Stimulated activated CD4-positive, alpha-beta T cell treated with anti-CD3 and anti-CD28 coated beads, TNF-alpha, amount 100 ng/mL, for 4 hours (primary cell): Measurements from ENCODE around the gene THUMPD1.
"Not testable (repeated sequence)": the region's sequence is repeated elsewhere in the genome, so short reads cannot be mapped to it uniquely, and the experiment has no call there.

Source experiments
- DNase-seq, 3 experiments: peaks; one replicate each; pipeline ENCODE4 v3.0.0-alpha.2; 2020; ENCODE audit warnings: low read depth in 3 of 3

THUMPD1 gene

GRCh38 chr16:20747030-20747816 lies 5.6 kb upstream of the THUMPD1 start:
- no peak for DNase-seq

- DNase-seq = no peak
These were observed 4.8 kb upstream of the THUMPD1 start for GRCh38 chr16:20746461-20746860.

DNA sequence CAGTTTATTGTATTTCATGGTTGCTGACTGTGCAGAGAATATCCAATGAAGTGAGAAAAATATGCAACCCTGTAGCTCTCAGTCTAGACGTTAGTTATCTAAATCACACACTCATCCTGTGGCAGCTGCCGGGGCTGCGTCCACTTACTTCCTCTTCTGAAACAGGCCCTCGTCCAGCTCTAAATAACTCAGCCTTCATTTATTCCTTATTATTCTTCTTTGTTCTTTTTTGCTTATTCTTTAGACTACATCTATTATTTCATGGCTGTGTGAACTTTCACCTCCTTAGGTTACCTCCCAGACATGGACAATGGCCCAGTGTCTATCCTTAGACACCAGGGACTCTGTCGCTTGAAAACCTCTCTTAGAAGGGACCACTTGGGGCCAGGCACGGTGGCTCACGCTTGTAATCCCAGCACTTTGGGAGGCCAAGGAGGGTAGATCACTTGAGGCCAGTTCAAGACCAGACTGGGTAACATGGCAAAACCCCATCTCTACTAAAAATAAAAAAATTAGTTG lies 3.4 kb upstream of the THUMPD1 start:
- no peak for DNase-seq

DNA sequence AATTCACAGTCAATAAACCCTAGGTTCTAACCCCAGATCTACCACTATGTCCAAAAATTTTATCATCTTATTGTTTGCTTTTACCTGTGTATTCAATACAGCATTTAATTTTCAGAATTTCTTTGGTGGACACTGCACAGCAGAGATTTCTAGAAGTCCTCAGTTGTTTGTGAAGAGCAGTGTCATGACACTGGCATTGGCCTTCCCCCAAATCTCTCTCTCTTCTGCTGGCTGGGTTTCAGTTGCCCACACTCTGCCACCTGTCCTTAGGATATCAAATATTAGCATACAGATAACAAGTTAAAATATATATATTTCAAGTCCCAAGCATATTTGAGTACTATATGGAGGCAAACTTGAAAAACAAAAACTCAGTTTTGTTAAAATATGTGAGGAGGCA lies 2.0 kb upstream of the THUMPD1 start:
- DNase-seq = no peak

DNA sequence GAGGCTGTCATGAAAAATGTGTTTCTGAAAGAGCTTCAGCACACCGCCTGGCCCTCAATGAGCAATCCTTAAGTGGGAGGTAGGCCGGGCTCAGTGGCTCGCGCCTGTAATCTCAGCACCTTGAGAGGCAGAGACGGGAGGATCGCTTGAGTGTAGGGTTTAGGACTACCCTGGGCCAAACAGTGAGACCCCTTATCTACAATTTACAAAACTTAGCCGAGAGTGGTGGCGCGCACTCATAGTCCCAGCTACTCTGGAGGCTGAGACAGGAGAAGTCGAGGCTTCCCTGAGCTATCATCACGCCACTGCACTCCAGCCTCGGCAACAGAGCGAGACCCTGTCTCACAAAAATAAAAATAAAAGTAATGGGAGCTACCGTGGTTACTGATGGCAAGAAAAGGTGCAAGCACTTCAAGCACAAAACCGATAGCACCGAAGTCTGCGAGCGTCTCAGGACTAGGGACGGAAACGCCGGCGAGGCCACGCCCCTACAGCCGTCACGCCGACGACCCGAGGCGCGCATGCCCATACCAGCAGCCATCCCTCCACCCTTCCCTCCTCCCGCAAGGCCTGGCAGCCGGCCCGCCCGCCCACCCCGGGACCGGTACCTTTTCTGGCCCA lies 607 bp downstream of the THUMPD1 start:
- DNase-seq = peak; percentile 81 to 84 (median 82)

DNA sequence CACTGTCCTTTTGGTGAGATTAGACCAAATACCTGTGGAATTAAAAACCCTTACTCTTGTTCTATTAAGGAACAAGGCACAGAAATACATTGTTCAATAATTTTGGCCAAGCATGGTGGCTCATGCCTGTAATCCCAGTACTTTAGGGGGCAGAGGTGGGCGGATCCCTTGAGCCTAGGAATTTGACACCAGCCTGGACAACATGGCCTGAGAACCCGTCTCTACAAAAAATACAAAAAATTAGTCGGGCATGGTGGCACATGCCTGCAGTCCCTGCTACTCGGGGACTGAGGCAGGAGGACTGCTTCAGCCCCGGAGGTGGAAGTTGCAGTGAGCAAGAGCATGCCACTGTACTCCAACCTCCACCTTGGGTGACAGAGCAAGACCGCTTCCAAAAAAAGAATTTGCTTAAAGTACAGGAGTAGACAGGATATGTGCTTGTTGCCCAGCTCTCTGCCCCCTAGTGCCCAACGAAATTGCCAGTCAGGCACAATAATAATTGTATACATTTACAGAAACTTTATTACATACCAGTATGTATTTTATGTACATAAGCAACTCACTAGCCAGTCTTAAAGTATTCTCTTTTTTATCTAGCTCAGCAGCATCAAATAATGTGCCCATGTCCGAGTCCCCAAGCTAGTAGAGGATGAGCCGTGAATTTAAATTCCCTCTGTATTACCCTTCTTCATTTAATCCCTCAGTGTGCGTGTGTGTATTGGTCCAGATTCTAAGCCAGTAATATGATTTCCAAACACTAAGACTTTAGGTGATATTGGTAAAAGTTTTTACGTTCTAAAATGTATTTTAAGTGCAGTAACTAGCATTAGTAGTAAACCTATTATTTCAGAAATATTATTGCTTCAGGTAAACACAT lies 1.4 kb downstream of the THUMPD1 start:
- no peak for DNase-seq

- DNase-seq = no peak
These were observed 6.1 kb downstream of the THUMPD1 start for GRCh38 chr16:20735490-20735889.

GRCh38 chr16:20734782-20735181 lies 6.8 kb downstream of the THUMPD1 start:
- DNase-seq = no peak

DNA sequence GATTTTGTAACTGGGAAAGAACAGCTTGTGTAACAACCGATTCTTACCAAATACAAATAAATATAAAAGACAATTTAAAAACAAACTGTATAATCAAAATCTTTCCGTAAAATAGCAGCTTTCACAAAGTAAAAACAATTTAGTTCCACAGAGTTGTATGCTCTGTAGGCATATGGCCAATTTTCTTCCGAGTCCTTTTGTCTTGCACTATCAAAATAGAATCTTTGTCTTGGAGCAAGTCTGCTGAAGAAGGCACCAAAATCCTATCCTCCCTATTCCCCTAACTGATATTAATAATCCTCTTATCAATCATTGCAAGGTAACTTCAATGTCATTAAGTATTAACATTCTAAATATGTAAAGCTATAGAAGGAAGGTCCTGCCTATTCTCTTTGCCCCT lies 7.6 kb downstream of the THUMPD1 start:
- no peak for DNase-seq

DNA sequence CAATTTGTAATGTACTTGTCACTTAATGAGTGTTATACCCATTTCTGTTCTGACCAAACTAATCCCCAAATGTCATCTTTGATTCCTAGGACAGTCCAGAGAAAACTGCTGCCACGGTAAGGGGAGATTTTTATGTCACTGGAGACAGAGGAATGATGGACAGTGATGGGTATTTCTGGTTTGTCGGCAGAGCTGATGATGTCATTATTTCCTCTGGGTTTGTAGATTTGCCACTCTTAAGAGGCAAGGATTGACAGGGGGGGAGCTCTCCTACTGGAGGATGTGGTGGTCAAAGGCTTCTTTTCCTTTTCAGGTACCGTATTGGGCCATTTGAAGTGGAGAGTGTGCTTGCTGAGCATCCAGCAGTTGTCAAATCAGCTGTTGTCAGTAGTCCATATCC lies 12.5 kb downstream of the THUMPD1 start:
- DNase-seq = no peak

DNA sequence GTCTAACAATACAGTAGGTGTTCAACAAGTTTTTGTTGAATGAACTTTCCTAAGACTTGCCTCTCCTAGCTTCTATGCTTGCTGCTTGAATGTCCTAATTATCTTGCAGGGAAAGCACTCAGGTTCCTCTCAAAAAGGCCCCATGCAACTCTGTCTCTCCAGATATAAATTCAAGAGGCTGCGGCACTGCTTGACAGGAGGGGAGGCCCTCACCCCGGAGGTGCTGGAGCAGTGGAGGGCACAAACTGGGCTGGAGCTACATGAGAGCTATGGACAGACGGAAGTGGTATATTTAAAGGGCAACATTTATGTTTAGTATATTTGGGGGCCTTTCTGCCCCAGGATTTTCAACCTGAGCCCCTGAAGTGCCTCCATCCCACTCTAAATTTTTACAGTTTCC lies 14.4 kb downstream of the THUMPD1 start:
- no peak for DNase-seq

DNA sequence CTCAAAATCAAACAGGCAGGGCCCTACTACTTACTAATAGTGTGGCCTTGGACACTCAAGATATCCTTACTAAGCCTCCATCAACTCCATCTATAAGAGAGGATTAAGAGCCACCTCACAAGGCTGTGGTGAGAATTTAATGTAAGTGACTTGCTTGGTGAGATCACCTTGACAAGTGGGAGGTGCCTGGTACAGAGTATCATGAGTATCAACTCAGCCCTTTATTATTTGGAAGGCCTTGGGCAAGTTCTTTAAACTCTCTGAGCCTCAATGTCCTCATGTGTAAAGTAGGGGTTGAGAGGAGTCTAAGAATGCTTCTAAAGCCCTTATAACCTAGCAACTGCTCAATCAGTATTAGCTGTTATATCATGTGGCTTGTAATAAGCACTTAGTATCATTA lies 15.0 kb downstream of the THUMPD1 start:
- DNase-seq = no peak

- no peak for DNase-seq
These were observed 21.4 kb downstream of the THUMPD1 start for GRCh38 chr16:20720251-20720650.

- DNase-seq = not testable (repeated sequence)
These were observed 23.9 kb downstream of the THUMPD1 start for GRCh38 chr16:20717718-20718117.

- DNase-seq = no peak
These were observed 30.2 kb downstream of the THUMPD1 start for GRCh38 chr16:20711277-20711911.

- DNase-seq = not testable (repeated sequence)
These were observed 33.5 kb downstream of the THUMPD1 start for GRCh38 chr16:20708129-20708528.

- DNase-seq = no peak
These were observed 34.2 kb downstream of the THUMPD1 start for GRCh38 chr16:20707461-20707860.

- DNase-seq = not testable (repeated sequence)
These were observed 35.6 kb downstream of the THUMPD1 start for GRCh38 chr16:20705972-20706371.

- DNase-seq = no peak
These were observed 37.3 kb downstream of the THUMPD1 start for GRCh38 chr16:20704281-20704680.

DNA sequence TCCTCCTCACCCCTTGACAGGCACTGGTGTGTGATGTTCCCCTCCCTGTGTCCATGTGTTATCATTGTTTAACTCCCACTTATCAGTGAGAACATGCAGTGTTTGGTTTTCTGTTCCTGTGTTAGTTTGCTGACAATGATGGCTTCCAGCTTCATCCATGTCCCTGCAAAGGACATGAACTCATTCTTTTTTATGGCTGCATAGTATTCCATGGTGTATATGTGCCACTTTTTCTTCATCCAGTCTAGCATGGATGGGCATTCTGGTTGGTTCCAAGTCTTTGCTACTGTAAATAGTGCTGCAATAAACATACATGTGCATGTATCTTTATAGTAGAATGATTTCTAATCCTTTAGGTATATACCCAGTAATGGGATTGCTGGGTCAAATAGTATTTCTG lies 39.9 kb downstream of the THUMPD1 start:
- not testable (repeated sequence) for DNase-seq

- no peak for DNase-seq
These were observed 45.0 kb downstream of the THUMPD1 start for GRCh38 chr16:20696618-20697017.

- no peak for DNase-seq
These were observed 46.6 kb downstream of the THUMPD1 start for GRCh38 chr16:20695024-20695423.
